Measurements from ENCODE around the gene CKMT2. TPM values are rescaled to one million over a fixed set of nuclear protein-coding genes. Genes with fewer than 3 reads are reported as not detected.

Gene CKMT2
- polyA plus RNA-seq, 1 experiment = 0.17 TPM

GRCh38 chr5:81225463-81225862 is 7.7 kb upstream of the CKMT2 start:
- ChIA-PET POLR2A (no interaction called here), CTCF (no interaction called here)
- no peak for TF ChIP-seq CTCF (IDR thresholded peaks at IDR 0.05; ENCODE audit: insufficient read depth, low read depth, low read length)
- no peak for DNase-seq (ENCODE audit: low read depth)
- Histone ChIP-seq H3K36me3 (ENCODE audit: control insufficient read depth, insufficient read depth, low read length) (no peaks in the 10 kb centered on the region), H3K27me3 (ENCODE audit: control insufficient read depth, insufficient read depth, low read length) (no peaks in the 10 kb centered on the region), H3K4me3 (ENCODE audit: low read depth, low read length) (no peak overlapping the region)

- Histone ChIP-seq H3K36me3 (ENCODE audit: control insufficient read depth, insufficient read depth, low read length) (no peaks in the 10 kb centered on the region), H3K27me3 (ENCODE audit: control insufficient read depth, insufficient read depth, low read length) (no peaks in the 10 kb centered on the region), H3K4me3 (ENCODE audit: low read depth, low read length) (no peak overlapping the region)
- TF ChIP-seq CTCF (IDR thresholded peaks at IDR 0.05; ENCODE audit: insufficient read depth, low read depth, low read length) = no peak
- CTCF ChIA-PET = no interaction called here
- no peak for DNase-seq (ENCODE audit: low read depth)
- POLR2A ChIA-PET = no interaction called here
These were observed 6.8 kb upstream of the CKMT2 start for GRCh38 chr5:81226286-81226685.

- CTCF ChIA-PET = interaction anchor here (0.9 kb wide), 1 partner anchor 24 kb away, joined by 3 read pairs; no protein-coding TSS in a partner anchor
- no peak for TF ChIP-seq CTCF (IDR thresholded peaks at IDR 0.05; ENCODE audit: insufficient read depth, low read depth, low read length)
- POLR2A ChIA-PET = interaction anchor here (0.6 kb wide), 1 partner anchor 525 kb away, joined by 4 read pairs; no protein-coding TSS in a partner anchor
- no peaks in the 10 kb centered on the region for H3K27me3 ChIP-seq (ENCODE audit: control insufficient read depth, insufficient read depth, low read length)
- no peaks in the 10 kb centered on the region for H3K36me3 ChIP-seq (ENCODE audit: control insufficient read depth, insufficient read depth, low read length)
- H3K4me3 ChIP-seq (ENCODE audit: low read depth, low read length) = no peak overlapping the region
- no peak for DNase-seq (ENCODE audit: low read depth)
These were observed 6.2 kb upstream of the CKMT2 start for GRCh38 chr5:81226949-81227348.

- POLR2A ChIA-PET = no interaction called here
These were observed 5.0 kb upstream of the CKMT2 start for GRCh38 chr5:81228084-81228483.

GRCh38 chr5:81230416-81230815 is 2.7 kb upstream of the CKMT2 start:
- CTCF ChIA-PET = interaction anchor here (1.6 kb wide), 1 partner anchor 9 kb away, joined by 3 read pairs; no protein-coding TSS in a partner anchor
- no peak for TF ChIP-seq CTCF (IDR thresholded peaks at IDR 0.05; ENCODE audit: insufficient read depth, low read depth, low read length)
- no peaks in the 10 kb centered on the region for H3K27me3 ChIP-seq (ENCODE audit: control insufficient read depth, insufficient read depth, low read length)
- no peaks in the 10 kb centered on the region for H3K36me3 ChIP-seq (ENCODE audit: control insufficient read depth, insufficient read depth, low read length)
- no peak for DNase-seq (ENCODE audit: low read depth)
- POLR2A ChIA-PET = no interaction called here
- no peak overlapping the region for H3K4me3 ChIP-seq (ENCODE audit: low read depth, low read length)

More at GRCh38 chr5:81228084-81228483, 5.0 kb upstream of the CKMT2 start:
- no peaks in the 10 kb centered on the region for H3K36me3 ChIP-seq (ENCODE audit: control insufficient read depth, insufficient read depth, low read length)
- no peak overlapping the region for H3K4me3 ChIP-seq (ENCODE audit: low read depth, low read length)
- no peak for DNase-seq (ENCODE audit: low read depth)
- no peak for TF ChIP-seq CTCF (IDR thresholded peaks at IDR 0.05; ENCODE audit: insufficient read depth, low read depth, low read length)
- CTCF ChIA-PET = interaction anchor here (0.8 to 1.8 kb wide), 3 partner anchors 19 to 42 kb away, joined by 3 read pairs; no protein-coding TSS in a partner anchor
- H3K27me3 ChIP-seq (ENCODE audit: control insufficient read depth, insufficient read depth, low read length) = no peaks in the 10 kb centered on the region
